NCI-H748 treated with DMSO at 0.1 percent for 48 hours (cell line): ENCODE data around the gene ADORA1.

ENCODE experiments used
- DNase-seq: peaks from one replicate; lab custom pipeline; 2025; lab: John Stamatoyannopoulos, UW

The ADORA1 gene

DNA sequence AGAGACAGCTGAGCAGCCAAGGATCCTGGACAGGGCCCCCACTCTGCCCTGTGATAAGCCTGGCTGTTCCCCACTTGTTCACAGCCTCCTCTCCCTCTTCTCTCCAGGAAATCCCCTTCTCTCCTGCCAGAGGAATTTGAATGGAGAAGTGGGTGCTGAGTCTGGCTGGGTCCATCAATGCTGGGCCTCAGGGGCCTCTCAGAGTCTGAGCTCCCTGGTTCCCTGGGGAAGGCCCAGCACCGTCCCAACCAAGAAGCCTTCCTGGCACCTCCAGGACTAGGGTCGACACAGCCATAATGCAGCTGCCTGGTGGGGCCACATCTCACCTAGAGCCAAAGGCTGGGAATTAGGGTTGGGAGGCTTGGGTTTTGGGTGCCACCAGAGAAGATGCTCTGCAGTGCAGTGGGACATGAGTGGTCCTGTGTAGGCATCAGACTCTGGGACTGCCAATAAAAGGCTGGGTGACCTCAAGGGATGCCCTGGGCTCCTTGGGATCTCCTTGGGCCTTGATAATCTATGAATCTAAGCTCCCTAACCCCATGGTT, 45.6 kb downstream of the ADORA1 start:
- DNase-seq, result no peak

DNA sequence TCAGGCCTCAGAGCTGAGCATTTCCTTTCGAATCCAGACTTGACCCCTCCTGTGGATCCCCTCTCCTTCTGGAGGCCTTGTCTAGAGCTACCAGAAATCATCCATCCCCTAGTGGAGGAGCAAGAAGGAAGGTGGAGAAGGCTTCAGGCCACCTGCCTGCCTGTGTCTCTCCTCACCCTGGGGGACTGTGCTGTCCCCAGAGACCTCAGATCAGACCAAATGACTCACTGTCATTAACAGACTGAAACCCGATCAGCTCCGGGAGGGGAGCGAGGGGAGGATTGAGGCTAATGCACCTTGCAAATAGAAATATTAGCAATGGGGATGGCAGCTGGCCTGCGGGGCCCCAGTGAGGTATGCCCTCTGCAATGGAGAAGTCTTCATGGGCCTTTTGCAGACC, 46.0 kb downstream of the ADORA1 start:
- DNase-seq, result no peak

DNA sequence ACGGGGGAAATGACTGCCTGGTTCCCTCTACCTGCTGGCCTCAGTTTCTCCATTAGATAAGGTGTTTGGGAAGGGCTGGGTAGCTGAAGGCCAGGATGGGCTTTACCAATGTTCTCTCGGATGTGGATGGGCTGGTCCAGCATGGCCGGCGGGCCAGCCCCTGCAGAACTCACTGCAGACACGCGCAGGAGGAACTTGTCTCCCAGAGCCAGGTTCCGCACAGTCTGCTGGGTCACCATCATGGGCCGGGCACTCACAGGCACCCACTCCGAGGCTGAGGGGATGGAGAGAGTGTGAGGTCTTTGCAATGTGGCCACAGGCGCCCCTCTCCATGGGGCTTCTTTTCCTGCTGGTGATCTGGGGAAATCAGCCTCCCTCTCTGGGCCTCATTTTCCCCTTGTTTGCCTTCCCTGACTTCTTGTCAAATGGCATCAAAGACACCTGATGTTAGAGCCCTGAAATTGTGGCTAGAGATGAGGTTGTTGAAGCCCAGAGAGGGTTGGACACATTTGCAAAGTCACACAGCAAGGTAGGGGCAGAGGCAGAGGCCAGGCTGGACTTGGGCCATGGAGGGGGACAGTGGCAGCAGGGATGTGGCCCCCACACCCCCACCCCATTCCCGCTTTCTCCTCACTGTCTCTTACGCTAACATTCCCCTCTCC, 46.9 kb downstream of the ADORA1 start:
- DNase-seq, result no peak

DNA sequence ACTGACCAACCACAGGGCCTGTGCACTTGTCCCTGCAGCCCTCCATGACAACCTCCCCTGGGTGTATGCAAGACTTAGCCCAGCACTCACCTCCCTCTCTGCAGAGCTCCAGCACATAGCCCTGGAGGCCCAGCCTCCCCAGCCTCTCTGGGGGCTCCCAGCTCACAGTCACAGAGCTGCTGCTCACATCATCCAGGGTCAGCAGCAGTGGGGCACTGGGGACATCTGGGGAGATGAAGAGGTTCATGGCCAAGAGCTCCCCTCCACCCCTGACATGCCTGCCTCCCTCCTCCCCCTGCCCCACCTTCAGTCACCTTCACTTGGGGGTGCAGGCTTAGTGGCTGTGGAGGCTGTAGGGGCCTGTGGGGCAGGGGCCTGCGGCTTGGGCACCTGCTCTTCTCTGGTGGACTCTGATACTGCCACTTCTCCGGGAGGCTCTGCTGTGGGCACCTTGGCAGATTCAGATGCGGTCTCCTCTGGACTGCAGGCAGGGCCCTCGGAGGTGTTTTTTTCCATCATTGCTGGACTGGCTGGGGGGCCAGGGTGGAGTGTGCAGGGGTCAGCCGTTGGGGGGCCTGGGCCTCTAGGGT, 47.8 kb downstream of the ADORA1 start, which contains the start of gene MYBPH:
Gene MYBPH (minus strand): TSS at position 590 of the 590 bp plus-strand sequence. CDS start 71 bp downstream, at position 519.
- DNase-seq, result no peak

DNA sequence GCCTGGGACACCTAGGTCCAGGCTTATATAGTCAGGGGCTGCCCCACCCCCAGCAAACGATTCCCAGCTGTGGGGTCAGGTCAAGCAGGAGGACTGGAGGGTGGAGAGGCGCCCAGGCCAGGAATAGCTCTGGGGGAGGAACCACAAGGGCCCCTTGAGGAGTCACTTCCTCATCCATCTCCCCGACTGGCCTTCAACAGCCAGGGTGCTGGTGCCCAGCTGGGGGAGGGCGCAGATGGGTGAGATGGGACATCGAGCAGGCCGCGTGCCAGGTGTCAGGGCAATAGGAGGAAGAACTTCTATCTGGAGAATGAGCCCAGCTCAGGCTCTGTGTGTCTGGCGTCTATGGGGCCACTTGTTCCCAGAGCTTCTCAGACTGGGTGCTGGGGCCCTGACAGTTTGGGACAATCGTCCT, 48.3 kb downstream of the ADORA1 start:
- DNase-seq, result no peak

DNA sequence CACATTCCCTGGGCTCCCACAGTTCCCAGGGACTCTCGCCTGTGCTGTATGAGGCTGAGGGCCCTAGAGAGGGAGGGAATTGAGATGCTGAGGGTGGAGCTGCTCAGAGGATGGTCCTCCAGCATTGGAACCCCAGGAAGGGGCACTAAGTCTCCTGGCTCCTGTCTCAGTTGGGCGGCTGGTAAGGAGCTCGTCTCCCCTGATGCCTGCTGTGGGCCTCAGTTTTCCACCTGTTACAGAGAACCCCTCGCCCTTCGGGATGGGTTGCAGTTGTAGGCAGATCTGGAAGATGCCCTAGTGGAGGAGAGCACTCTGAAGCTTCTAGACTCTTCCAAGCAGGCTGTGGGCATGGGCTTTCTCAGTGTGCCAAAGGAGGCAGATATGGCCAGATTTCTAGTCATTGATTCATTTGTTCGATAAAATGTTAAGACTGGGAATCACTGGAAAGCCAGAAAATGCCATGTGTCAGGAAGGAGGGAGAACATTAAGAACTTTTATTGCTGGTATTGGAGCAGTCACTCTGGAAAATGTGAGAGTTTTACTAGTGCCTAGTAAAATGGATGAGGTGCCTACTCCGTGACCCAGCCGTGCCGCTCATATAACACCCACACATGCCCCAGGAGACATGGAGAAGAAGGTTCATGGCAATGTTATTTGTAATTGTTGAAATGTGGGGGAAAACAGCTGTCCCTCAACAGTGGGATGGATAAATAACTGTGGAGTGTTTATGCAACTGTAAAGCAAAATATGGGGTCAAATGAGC, 48.9 kb downstream of the ADORA1 start:
- no peak for DNase-seq

DNA sequence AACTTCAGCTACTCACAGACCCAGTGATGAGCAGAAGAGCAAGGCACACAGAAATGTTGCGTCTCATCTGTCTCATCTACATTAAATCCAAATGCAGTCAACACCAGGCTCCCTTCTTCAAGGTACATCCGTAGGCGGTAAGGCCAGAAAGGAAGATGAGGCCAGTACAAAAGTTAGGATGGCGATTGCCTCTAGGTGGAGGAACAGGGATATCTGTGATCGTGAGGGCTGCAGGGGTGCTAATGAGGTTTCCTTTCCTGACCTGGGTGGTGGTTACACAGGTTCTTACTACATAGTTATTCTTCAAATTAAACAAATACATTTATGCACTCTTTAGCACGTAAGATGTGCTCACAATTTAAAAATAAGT, 49.5 kb downstream of the ADORA1 start:
- DNase-seq, result no peak

DNA sequence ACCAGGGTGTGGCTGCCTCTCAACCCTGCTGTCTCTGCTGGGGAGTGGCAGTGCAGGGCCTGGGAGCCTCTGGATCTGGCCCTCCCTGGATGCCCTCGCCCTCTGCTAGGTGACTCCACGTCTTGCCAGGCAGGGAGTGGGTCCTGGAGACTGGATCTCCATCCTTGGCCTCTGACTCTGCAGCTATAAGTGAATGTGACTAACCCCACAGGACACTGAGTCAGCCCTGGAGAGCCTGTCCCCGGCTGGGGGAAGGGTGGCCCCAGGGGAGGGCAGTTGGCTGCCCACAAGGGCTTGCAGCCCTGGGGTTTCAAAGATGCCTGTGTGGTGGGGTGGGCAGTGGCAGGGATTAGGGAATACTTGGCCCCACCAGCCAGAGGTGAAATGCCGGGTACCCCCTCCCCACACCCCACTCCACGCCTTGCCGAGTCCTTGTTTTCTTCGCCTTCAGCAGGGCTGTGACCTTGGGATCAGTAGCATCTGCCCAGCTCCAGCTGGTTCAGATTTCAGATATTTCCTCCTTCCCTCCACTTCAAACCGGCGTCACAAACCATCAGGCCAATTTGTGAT, 50.0 kb downstream of the ADORA1 start:
- DNase-seq, result no peak

DNA sequence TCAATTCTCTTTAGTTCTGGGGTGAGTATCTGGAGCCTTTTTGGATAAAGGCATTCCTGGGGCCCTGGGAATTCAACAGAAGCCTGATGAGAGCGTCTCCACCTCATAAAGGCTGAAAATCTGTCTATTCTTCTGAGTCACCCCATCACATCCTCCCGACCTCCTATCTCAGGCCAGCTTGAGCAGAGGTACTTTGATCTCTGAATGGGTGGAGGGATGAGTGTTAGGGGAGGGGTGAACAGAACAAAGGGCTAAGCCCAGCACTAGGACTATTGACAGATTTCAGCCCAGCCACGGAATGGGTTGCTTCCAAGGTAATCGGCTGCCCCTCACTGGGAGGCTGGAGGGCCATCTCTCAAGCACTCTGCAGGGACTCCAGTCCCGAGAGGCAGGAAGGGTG, 50.6 kb downstream of the ADORA1 start:
- DNase-seq, result no peak

DNA sequence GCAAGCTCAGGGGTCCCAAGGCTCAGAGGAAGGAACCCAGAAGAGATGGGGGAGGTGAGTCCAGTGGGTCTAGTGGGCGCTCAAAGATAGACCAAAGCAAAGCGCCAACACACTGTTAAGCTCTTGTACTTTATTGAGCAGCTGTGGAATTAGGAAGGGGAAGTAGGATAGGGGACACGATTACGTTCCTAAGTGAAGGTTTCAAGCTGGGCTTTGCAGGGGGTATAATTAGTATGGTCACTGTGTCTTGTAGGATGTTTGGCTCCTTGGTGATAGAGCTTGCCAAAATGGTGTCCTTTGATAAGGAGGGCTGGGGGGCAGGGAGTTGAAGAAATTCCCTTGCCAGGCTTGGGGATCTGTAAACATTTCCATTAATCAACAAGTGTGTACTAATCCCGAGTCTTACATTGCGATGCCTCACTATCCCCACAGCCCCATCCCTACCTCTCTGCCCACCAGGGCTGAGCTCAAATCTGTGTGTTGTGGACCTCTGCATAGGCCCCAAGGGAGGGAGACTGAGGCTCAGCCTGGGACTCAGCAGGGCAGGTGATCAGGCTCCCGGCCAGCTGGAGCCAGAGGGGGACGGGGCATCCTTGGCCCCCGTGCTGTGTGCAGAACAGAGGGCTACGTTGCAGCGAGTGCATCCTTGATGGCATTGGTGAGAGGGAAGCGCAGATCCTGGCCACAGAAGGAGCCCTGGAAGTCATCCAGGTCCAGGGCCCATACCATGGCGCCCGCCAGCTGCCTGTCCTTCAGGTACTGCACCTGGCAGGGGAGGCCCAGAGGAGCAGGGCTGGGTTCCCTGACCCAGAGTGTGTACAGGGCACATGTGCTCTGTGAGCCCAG, 51.5 kb downstream of the ADORA1 start:
- DNase-seq, result no peak

DNA sequence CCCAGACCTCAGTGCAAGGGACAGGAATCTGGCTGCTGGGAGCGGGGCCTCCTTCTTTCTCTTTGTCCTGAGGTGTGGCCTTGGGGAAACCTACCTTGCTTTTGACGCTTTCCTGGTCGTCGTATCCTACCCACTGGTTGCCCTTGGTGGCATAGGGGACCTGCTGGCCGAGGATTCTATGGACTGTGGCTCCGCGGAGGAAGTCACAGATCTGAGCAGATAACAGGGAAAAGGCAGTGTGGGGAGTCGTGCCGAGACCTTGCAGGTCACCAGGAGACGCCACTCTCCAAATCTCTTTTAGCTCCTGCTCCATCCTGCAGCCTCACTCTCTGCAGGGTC, 52.1 kb downstream of the ADORA1 start:
- DNase-seq, result no peak

DNA sequence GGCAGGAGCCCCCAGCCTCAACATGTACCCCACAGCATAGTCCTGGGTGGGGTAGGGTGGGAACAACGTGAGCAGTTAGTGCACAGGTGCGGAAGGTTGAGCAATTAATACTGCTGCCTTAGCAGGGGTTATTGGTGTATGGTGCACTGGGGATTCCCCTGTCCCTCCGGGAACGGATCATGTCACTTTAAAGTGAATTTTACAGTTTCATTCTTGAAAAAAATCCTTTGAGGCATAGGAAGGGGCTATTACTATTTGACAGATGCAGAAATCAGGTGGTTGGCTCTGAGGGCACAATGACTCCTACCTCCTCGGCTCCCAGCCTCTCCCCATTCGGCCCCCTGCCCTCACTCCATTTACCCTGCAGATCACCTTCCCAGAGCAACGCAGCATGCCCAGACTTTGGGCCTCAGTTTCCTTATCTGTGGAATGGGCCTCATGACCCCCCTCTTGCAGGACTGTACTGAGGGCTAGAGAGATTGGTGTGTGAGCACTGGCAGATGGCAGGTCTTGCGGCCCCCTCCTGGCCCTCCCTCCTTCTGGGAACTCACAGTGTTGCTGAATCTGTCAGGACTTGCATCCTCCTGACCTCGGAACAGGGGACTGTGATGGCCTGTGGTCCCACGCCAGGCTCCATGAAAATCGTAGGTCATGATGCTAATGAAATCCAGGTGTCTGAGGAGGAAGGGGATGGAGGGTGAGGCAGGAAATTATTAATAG, 53.2 kb downstream of the ADORA1 start:
- no peak for DNase-seq

DNA sequence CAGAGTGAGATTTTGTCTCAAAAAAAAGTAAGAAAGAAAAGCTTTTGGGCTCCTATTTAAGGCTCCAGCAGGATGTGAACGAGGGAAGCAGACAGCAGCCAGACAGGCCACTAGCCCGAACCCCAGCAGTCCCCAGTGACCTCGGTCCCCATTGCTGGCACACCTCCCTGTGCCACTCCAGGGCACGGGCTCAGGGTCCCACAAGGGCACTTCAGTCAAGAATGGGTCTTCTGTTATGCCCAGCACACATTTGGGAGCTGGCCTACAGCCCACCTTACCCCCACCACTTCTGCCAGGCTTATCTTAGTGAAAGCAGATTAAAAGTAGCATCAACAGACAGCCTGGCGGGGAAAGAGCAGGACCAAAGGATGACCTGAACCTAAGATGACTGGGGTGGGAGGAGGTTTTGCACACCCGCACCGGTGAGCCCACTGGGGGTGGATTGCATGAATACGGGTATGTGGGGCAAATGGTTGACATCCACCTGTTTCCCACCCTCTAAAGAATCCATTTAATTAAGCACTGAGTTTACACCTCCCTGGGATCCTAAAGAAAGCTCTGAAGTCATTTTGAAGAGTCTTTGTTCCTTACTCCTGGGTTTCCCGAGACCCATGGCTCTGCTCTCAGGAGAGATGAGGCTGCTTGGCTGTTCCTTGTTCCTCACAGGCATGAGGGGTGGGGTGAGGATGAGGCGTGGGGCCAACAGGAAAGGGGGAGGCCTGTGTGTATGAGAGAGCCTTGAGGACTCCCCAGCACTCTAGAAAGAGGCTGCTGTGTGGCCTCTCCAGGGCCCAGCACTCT, 54.3 kb downstream of the ADORA1 start:
- DNase-seq, result no peak

DNA sequence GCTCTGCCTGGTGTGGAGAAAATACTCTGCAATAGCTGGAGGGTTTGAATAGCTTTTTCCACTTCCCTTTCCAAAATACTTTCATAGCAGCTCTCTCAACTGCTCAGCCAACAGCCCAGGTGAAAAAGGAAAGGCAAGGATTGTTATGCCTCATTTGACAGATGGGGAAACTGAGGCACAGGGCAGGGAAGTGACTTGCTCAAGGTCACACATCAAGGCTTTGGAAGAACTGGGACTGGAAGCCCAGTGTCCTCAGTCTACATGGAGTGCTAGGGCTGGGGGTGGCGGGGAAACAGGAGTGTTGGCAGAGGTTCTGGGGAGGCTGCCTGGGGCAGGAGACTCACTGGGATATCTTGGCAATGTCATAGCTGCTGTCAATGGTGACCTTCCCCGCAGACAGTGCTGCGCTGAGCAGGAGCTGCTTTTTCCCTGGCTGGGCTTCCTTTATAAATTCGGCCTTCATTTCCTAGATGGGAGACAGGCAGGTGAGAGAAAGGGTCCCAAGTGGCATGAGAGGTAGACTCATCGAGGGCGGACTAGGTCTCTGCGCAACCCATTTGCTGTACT, 54.9 kb downstream of the ADORA1 start:
- no peak for DNase-seq

DNA sequence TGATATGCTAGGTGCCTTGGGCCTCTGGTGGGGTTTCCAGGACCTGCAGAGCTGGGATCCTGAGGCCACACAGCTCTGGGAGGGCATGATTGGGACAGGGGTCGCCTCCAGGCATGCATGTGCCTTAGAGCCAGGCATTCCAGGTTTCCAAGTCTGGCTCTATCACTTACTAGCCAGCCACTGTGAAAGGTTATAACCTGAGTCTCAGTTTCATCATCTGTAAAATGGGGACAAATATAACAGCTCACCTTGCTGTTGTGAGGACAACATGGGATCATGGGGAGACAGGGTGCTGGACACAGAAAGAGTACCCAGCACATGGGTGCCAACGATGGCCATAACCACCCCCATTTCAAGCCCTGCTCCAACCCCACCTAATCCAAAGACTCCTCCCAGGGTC, 56.3 kb downstream of the ADORA1 start:
- DNase-seq, result no peak

DNA sequence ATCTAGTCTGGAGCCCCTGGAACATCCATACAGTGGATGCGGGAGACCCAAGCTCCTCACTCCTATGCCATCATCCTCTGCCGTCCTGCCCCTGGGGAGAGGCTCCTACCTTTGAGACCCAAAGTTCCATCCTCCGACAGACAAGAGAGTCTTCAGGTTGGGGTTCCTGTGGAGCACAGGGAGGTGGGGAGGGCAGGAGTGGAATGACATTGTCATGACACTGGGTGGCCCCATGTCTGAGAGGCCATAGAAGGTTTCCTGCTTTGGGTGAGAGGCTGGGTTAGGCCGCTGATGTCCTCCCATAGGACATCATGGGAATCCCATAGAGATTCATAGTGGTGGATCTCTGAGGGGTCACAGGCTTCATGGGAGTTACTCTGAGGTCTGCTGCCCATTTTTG, 56.9 kb downstream of the ADORA1 start:
- no peak for DNase-seq

DNA sequence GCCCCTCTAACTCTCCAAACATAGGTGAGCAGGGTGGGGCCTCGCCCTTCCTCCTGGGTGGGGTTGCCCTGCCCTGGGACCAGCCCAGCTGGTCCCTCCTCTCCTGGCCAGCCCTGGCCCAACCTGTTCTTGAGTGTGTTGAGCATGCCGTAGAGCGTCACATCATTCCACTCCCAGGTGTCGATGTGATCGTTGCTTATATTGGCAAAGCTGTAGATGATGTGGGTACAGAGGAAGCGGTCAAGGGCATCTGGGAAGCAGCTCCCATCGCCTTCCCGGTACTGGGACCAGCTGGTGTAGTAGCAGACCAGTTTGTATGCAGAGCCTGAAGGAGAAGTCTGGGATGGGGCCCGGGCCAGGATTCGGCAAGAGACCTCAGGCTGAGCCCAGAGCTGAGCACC, 57.5 kb downstream of the ADORA1 start:
- DNase-seq, result no peak

DNA sequence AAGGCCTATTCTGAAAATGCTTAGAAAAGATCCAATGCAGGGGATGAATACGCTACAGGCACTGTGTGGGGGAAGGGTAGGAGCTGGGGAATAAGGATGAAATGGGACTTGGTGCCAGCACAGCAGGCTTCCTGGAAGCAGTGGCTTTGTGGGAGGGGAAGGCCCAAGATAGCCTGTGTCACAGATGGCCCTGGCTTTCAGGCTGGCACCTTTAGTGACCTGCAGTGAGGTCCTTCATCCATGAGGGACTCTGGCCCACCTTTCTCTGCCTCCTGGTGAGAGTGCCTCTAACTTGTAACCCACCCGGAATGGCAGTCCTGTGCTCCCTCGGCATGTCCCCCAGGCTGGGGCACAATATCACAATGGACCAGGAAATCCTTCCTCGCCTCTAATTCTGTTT, 58.1 kb downstream of the ADORA1 start:
- no peak for DNase-seq

DNA sequence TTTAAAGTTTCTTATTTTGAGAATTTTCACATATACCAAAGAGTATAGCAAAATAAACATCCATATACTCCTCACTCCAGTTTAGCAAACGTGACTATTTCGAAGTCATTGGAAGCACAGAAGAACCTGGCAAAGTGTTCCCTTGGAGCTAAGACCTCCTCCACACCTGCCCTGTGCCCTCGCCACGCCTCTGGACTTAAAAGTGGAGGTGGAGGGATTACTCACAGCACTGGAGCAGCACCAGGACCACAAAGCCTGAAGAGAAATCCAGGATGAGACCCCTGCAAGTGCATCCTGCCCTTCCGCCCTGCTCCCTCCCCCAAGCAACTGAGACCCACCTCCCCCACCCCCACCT, 58.5 kb downstream of the ADORA1 start:
- DNase-seq, result no peak
